Endothelial cell of umbilical vein (primary cell): ENCODE measurements around the gene CD109. TPM values are rescaled to one million over a fixed set of nuclear protein-coding genes. Genes with fewer than 3 reads are reported as not detected.

ENCODE experiments used
- BruUV-seq: library from RNA; stranded (reverse); fragments of 400-500 nt; replicated peaks from 2 replicates; lab custom pipeline; 2021; lab: Mats Ljungman, UMichigan
- CTCF ChIA-PET: fragments of 300-600, 350-600 bp; sonication (Branson Sonifier 250); formaldehyde crosslinking; loops from one replicate; lab custom pipeline; 2021; ENCODE audit warnings: antibody characterized with exemption, inconsistent platforms; lab: Charles Lee
- POLR2A ChIA-PET: fragments of 300-600, 350-600 bp; sonication (Branson Sonifier 250); formaldehyde crosslinking; loops from one replicate; lab custom pipeline; 2021; ENCODE audit warnings: antibody characterized with exemption, inconsistent platforms; lab: Charles Lee
- DNase-seq: peaks from one replicate; pipeline ENCODE4 v3.0.0-alpha.2; 2011; ENCODE audit warnings: low read depth, low spot score
- FAIRE-seq: peaks from 2 replicates; lab custom pipeline; 2011; peaks lifted over from hg19 to GRCh38; lab: Jason Lieb, UNC
- H2AFZ ChIP-seq: 2 replicates; pipeline ENCODE4 v1.6.0; 2012; ENCODE audit warnings: low read depth, low read length, control low read depth, inconsistent platforms
- H3K27ac ChIP-seq: 2 replicates; pipeline ENCODE4 v1.5.1; 2011; ENCODE audit warnings: low read depth, mild to moderate bottlenecking, control low read depth, low read length, moderate library complexity; ENCODE audit not compliant: insufficient read depth
- H3K27me3 ChIP-seq, 2 experiments: 2 replicates each; pipeline versions ENCODE4 v1.6.0 to v1.6.1; 2011; ENCODE audit warnings: low read length in 2 of 2, mixed read lengths in 1 of 2; ENCODE audit not compliant: control insufficient read depth in 2 of 2, insufficient read depth in 2 of 2
- H3K36me3 ChIP-seq, 2 experiments: 2 replicates in 1 of 2; 3 replicates in 1 of 2; pipeline ENCODE4 v1.5.1; 2011; ENCODE audit warnings: low read length in 2 of 2, mild to moderate bottlenecking in 1 of 2, moderate library complexity in 1 of 2; ENCODE audit not compliant: control insufficient read depth in 2 of 2, insufficient read depth in 2 of 2; ENCODE audit errors: extremely low read depth in 1 of 2
- H3K4me1 ChIP-seq: 3 replicates; pipeline ENCODE4 v1.5.1; 2011; ENCODE audit warnings: mild to moderate bottlenecking, low read length; ENCODE audit not compliant: control insufficient read depth, insufficient read depth; ENCODE audit errors: extremely low read depth
- H3K4me2 ChIP-seq: 2 replicates; pipeline ENCODE4 v1.6.1; 2011; ENCODE audit warnings: low read length, control low read depth, mixed read lengths; ENCODE audit not compliant: insufficient read depth
- H3K4me3 ChIP-seq, 3 experiments: fragments of 200-600 bp in 1 of 3; sonication (generic), shearing (Covaris generic) in 1 of 3; replicated peaks in 1 of 3; 2 replicates each; pipeline ENCODE4 v1.5.1; 2011 to 2016; ENCODE audit warnings: control low read depth in 3 of 3, low read length in 3 of 3, mild to moderate bottlenecking in 2 of 3, inconsistent platforms in 1 of 3, low read depth in 1 of 3, moderate library complexity in 1 of 3; ENCODE audit not compliant: insufficient read depth in 1 of 3
- H3K79me2 ChIP-seq: 2 replicates; pipeline ENCODE4 v1.6.0; 2012; ENCODE audit warnings: low read length, inconsistent platforms; ENCODE audit not compliant: control insufficient read depth, insufficient read depth
- H3K9ac ChIP-seq: replicated peaks from 2 replicates; pipeline ENCODE3; 2011; ENCODE audit warnings: low read length, control low read depth; ENCODE audit not compliant: insufficient read depth; ENCODE audit errors: extremely low read depth
- H3K9me1 ChIP-seq: replicated peaks from 3 replicates; pipeline ENCODE4 v1.6.0; 2011; ENCODE audit warnings: mild to moderate bottlenecking, low read length; ENCODE audit not compliant: control insufficient read depth, insufficient read depth; ENCODE audit errors: extremely low read depth
- H3K9me3 ChIP-seq: replicated peaks from 2 replicates; pipeline ENCODE4 v1.5.1; 2012; ENCODE audit warnings: low read length, inconsistent platforms; ENCODE audit not compliant: control insufficient read depth, insufficient read depth
- H4K20me1 ChIP-seq: replicated peaks from 2 replicates; pipeline ENCODE3; 2011; ENCODE audit warnings: mild to moderate bottlenecking, low read length; ENCODE audit not compliant: control insufficient read depth, insufficient read depth; ENCODE audit errors: extremely low read depth
- CTCF ChIP-seq, 2 donors: IDR thresholded peaks; 1 replicate in 1 of 2; 2 replicates in 1 of 2; pipeline ENCODE4 v1.5.1; 2011; ENCODE audit warnings: low read length in 2 of 2, mild to moderate bottlenecking in 2 of 2, moderate library complexity in 2 of 2, control low read depth in 1 of 2, inconsistent platforms in 1 of 2, low read depth in 1 of 2; ENCODE audit not compliant: insufficient read depth in 1 of 2; ENCODE audit errors: extremely low read depth in 1 of 2
- FOS ChIP-seq: IDR thresholded peaks from 2 replicates; pipeline ENCODE4 v1.6.1; 2011; ENCODE audit warnings: mild to moderate bottlenecking, low read length, moderate library complexity, borderline replicate concordance; ENCODE audit not compliant: insufficient read depth
- GATA2 ChIP-seq: IDR thresholded peaks from 2 replicates; pipeline ENCODE4 v1.7.0; 2011; ENCODE audit warnings: low read depth, mild to moderate bottlenecking, moderate library complexity, mixed read lengths, low read length; ENCODE audit not compliant: insufficient read length, insufficient read depth
- POLR2A ChIP-seq: IDR thresholded peaks from 2 replicates; pipeline ENCODE4 v1.6.1; 2012; ENCODE audit warnings: low read depth, mild to moderate bottlenecking, control low read depth, low read length
- POLR2AphosphoS5 ChIP-seq: IDR thresholded peaks from 2 replicates; pipeline ENCODE4 v1.6.1; 2012; ENCODE audit warnings: low read depth, mild to moderate bottlenecking, control low read depth, low read length, moderate library complexity; ENCODE audit not compliant: insufficient read depth
- dilution Hi-C: fragments of 300-500 bp; cut with MboI; formaldehyde crosslinking; loops from one replicate; pipeline ENCODE4 v1.15.0; 2019; ENCODE audit warnings: low sequenced_read_pairs; ENCODE audit not compliant: extremely low pct_ligation_motif_present
- intact Hi-C: fragments of 100-400 bp; cut with micrococcal nuclease; formaldehyde crosslinking; loops from one replicate; pipeline ENCODE4 v1.10.0; 2022
- polyA plus RNA-seq, 4 experiments: library from polyadenylated mRNA; depleted of rRNA in 3 of 4; stranded (reverse) in 3 of 4; unstranded in 1 of 4; fragments of >200 nt; gene quantifications; 2 replicates each; pipeline versions ENCODE4 v1.2.1 to v1.2.3, GENCODE V29; 2011 to 2012; ENCODE audit warnings: missing spikeins in 1 of 4
- total RNA-seq: library from RNA; stranded (reverse); gene quantifications from 2 replicates; pipeline ENCODE4 v1.2.3, GENCODE V29; 2021

The CD109 gene
- total and polyA plus RNA-seq, 2 donors (not counting 3 experiments of a cell fraction or from before 2014, with no cell fraction given): 33.9 to 107 TPM

- DNase-seq (peak; percentile 78), FAIRE-seq (peak; percentile 98)
- dilution Hi-C loops: no loop called here
Measured at GRCh38 chr6:73732845-73733675, 37.1 kb downstream of the CD109 start.

More at GRCh38 chr6:73732845-73733675, 37.1 kb downstream of the CD109 start:
- intact Hi-C loops: loop anchor here (1.0 kb wide), 3 partner anchors 20 to 58 kb away; no protein-coding TSS in a partner anchor
- Histone ChIP-seq H3K4me1 (no peaks in the 10 kb centered on the region), H3K9me1 (no peaks in the 10 kb centered on the region), H3K27ac (no peak overlapping the region), H3K9ac (no peak overlapping the region), H3K79me2 (no peaks in the 10 kb centered on the region), H3K4me2 (no peak overlapping the region), H2AFZ (no peak overlapping the region), H3K4me3 (no peak overlapping the region), H3K36me3 (peaks cover 15 to 18% of the 10 kb centered on the region in 2 experiments), H3K9me3 (no peaks in the 10 kb centered on the region), H3K27me3 (no peaks in the 10 kb centered on the region), H4K20me1 (no peaks in the 10 kb centered on the region)
- no TSS peak for BruUV-seq
- no peak for TF ChIP-seq POLR2AphosphoS5
- TF ChIP-seq CTCF (IDR thresholded peaks at IDR 0.05; ENCODE audit: extremely low read depth in 1 of 2, insufficient read depth in 1 of 2, low read depth in 1 of 2, low read length in 2 of 2): peak; percentile 91 to 93
- TF ChIP-seq POLR2A: no peak
- TF ChIP-seq GATA2: no peak
- TF ChIP-seq FOS: no peak
- ChIA-PET POLR2A (no interaction called here), CTCF (interaction anchor here (0.6 to 13.0 kb wide), 26 partner anchors 9 to 1499 kb away, joined by 3 to 343 read pairs (median 6); partner anchors contain the start of gene SLC17A5)
